GM12878 (cell line): ENCODE results near the gene MORN4. TPM values are rescaled to one million over a fixed set of nuclear protein-coding genes. Genes with fewer than 3 reads are reported as not detected.

Experiments
- ATAC-seq: fragments of 200-7000 bp; cut with Tn5 transposase; 3 replicates; pipeline ENCODE4 v1.9.1; 2020; ENCODE audit warnings: mild to moderate bottlenecking, moderate library complexity
- BruUV-seq: library from RNA; stranded (reverse); fragments of 400-500 nt; replicated peaks from 2 replicates; lab custom pipeline; 2021; lab: Mats Ljungman, UMichigan
- CTCF ChIA-PET: fragments of 300-600 bp; sonication (Branson Sonifier 250); formaldehyde crosslinking; extraction: SDS; loops from one replicate; lab custom pipeline; 2021; ENCODE audit warnings: inconsistent platforms; lab: Yijun Ruan, JAX
- POLR2A ChIA-PET: fragments of 350-600 bp; formaldehyde crosslinking; extraction: SDS; loops from one replicate; lab custom pipeline; 2021; ENCODE audit warnings: inconsistent platforms; lab: Charles Lee
- RAD21 ChIA-PET: fragments of 300-600 bp; sonication (Branson Sonifier 250); formaldehyde crosslinking; loops from one replicate; lab custom pipeline; 2023; ENCODE audit warnings: antibody characterized with exemption; ENCODE audit not compliant: unreplicated experiment; lab: Charles Lee
- SMC1A ChIA-PET: fragments of 300-600 bp; sonication (Branson Sonifier 250); formaldehyde crosslinking; loops from one replicate; lab custom pipeline; 2023; ENCODE audit not compliant: unreplicated experiment, uncharacterized antibody; lab: Charles Lee
- DNase-seq: peaks from one replicate; pipeline ENCODE4 v3.0.0-alpha.2; 2011; ENCODE audit warnings: low read depth, low spot score
- FAIRE-seq: peaks from 3 replicates; lab custom pipeline; 2011; peaks lifted over from hg19 to GRCh38; lab: Jason Lieb, UNC
- H2AFZ ChIP-seq: 2 replicates; pipeline ENCODE4 v1.6.0; 2011; ENCODE audit warnings: low read depth, low read length, control low read depth; ENCODE audit not compliant: control insufficient read depth
- H3K27ac ChIP-seq: 2 replicates; pipeline ENCODE4 v1.5.1; 2011; ENCODE audit warnings: control low read depth; ENCODE audit not compliant: control insufficient read depth, insufficient read depth
- H3K27me3 ChIP-seq, 2 experiments: replicated peaks in 1 of 2; 2 replicates each; pipeline versions ENCODE4 v1.6.0 to v1.6.1; 2011; ENCODE audit warnings: low read length in 1 of 2; ENCODE audit not compliant: control insufficient read depth in 2 of 2, insufficient read depth in 2 of 2
- H3K36me3 ChIP-seq, 2 experiments: 2 replicates each; pipeline ENCODE4 v1.5.1; 2011; ENCODE audit warnings: low read length in 1 of 2; ENCODE audit not compliant: control insufficient read depth in 2 of 2, insufficient read depth in 2 of 2
- H3K4me1 ChIP-seq: 2 replicates; pipeline ENCODE4 v1.6.1; 2011; ENCODE audit warnings: mild to moderate bottlenecking, low read length, moderate library complexity, mixed read lengths; ENCODE audit not compliant: control insufficient read depth, insufficient read depth
- H3K4me2 ChIP-seq: 2 replicates; pipeline ENCODE4 v1.6.0; 2011; ENCODE audit warnings: control low read depth; ENCODE audit not compliant: control insufficient read depth, insufficient read depth
- H3K4me3 ChIP-seq: fragments of 200-600 bp; sonication (generic); 2 replicates; pipeline ENCODE4 v1.5.1; 2016
- H3K79me2 ChIP-seq: 2 replicates; pipeline ENCODE4 v1.6.0; 2011; ENCODE audit warnings: low read length; ENCODE audit not compliant: control insufficient read depth, insufficient read depth
- H3K9ac ChIP-seq: 2 replicates; pipeline ENCODE4 v1.8.0; 2011; ENCODE audit warnings: low read length, control low read depth, mixed read lengths; ENCODE audit not compliant: control insufficient read depth, insufficient read depth
- H3K9me3 ChIP-seq: replicated peaks from 3 replicates; pipeline ENCODE4 v1.5.1; 2011; ENCODE audit warnings: mild to moderate bottlenecking, low read length; ENCODE audit not compliant: control insufficient read depth, insufficient read depth
- H4K20me1 ChIP-seq: 2 replicates; pipeline ENCODE4 v1.6.0; 2011; ENCODE audit not compliant: control insufficient read depth, insufficient read depth
- CBX3 ChIP-seq: fragments of 200-600 bp; sonication (generic); IDR thresholded peaks from 2 replicates; pipeline ENCODE4 v1.6.1; 2016; ENCODE audit warnings: low read depth, borderline replicate concordance
- ELK1 ChIP-seq: IDR thresholded peaks from 2 replicates; pipeline ENCODE4 v1.6.1; 2012; ENCODE audit warnings: low read depth, low read length, improper control_type of control experiment
- GABPA ChIP-seq: IDR thresholded peaks from 2 replicates; pipeline ENCODE4 v1.6.1; 2014; ENCODE audit warnings: antibody characterized with exemption, low read depth, mild to moderate bottlenecking, inconsistent platforms
- HDAC2 ChIP-seq: fragments of 200-600 bp; sonication (generic); IDR thresholded peaks from 2 replicates; pipeline ENCODE4 v1.6.1; 2017
- KLF5 ChIP-seq: fragments of 450-650 bp; IDR thresholded peaks from 2 replicates; pipeline ENCODE4 v1.6.1; 2014; ENCODE audit warnings: mild to moderate bottlenecking; ENCODE audit not compliant: partially characterized antibody
- POLR2AphosphoS5 ChIP-seq: IDR thresholded peaks from 2 replicates; pipeline ENCODE4 v1.6.1; 2011; ENCODE audit warnings: mild to moderate bottlenecking, low read length, inconsistent platforms
- SRF ChIP-seq, 2 experiments: IDR thresholded peaks; 2 replicates each; pipeline ENCODE4 v1.6.1; 2011; ENCODE audit warnings: low read depth in 2 of 2, low read length in 2 of 2, mild to moderate bottlenecking in 1 of 2, moderate library complexity in 1 of 2
- SUZ12 ChIP-seq: fragments of 200-600 bp; sonication (generic); IDR thresholded peaks from one replicate; pipeline ENCODE4 v1.6.1; 2018; ENCODE audit warnings: antibody characterized with exemption, mild to moderate bottlenecking; ENCODE audit not compliant: unreplicated experiment
- WGBS: methylation state at CpG from one replicate; pipeline ENCODE4 v1.1.6; 2016; ENCODE audit warnings: low lambda C conversion rate; ENCODE audit not compliant: insufficient replicate concordance, insufficient coverage; ENCODE audit errors: missing lambda C conversion rate; 5-methylcytosine and 5-hydroxymethylcytosine counted together
- in situ Hi-C: fragments of 300-500 bp; cut with MboI; formaldehyde crosslinking; loops from 9 replicates; pipeline ENCODE4 v1.14.3; 2018; ENCODE audit warnings: mixed read lengths
- intact Hi-C: fragments of 100-400 bp; cut with micrococcal nuclease; formaldehyde crosslinking; loops from one replicate; pipeline ENCODE4 v1.14.2; 2022; ENCODE audit not compliant: unreplicated experiment
- polyA plus RNA-seq, 11 experiments: library from polyadenylated mRNA; depleted of rRNA in 4 of 11; unstranded in 6 of 11; stranded (reverse) in 5 of 11; fragments of >200 nt; fragmentation: Nextera tagmentation in 4 of 11; fragmentation: Illumina TruSeq in 1 of 11; extraction: Ambion mirVana in 4 of 11; extraction: Trizol in 1 of 11; gene quantifications; 1 replicate in 1 of 11; 2 replicates in 10 of 11; pipeline versions ENCODE4 v1.2.1 to v1.2.3, GENCODE V29; 2011 to 2016; ENCODE audit warnings: inconsistent platforms in 2 of 11, missing spikeins in 2 of 11, low read depth in 1 of 11
- total RNA-seq, 4 experiments: library from RNA; depleted of rRNA in 3 of 4; stranded (reverse); fragments of >200 nt in 3 of 4; fragmentation: Illumina TruSeq in 1 of 4; extraction: Trizol in 1 of 4; gene quantifications; 2 replicates each; pipeline versions ENCODE4 v1.2.1 to v1.2.3, GENCODE V29; 2013 to 2021
- TF ChIP-seq, protein P1 (sequence below): IDR thresholded peaks from 2 replicates; pipeline ENCODE4 v1.6.1; 2012; ENCODE audit warnings: improper control_type of control experiment, low read depth, low read length; ENCODE audit not compliant: insufficient replicate concordance
- TF ChIP-seq, protein P2 (sequence below): fragments of 450-650 bp; IDR thresholded peaks from 2 replicates; pipeline ENCODE4 v1.6.1; 2017; ENCODE audit warnings: mild to moderate bottlenecking

The MORN4 gene
- total and polyA plus RNA-seq, 10 of the 15 experiments (the other 5 are each of a cell fraction or from before 2014, with no cell fraction given), result 1.3 to 5.5 (median 2.6) TPM

DNA sequence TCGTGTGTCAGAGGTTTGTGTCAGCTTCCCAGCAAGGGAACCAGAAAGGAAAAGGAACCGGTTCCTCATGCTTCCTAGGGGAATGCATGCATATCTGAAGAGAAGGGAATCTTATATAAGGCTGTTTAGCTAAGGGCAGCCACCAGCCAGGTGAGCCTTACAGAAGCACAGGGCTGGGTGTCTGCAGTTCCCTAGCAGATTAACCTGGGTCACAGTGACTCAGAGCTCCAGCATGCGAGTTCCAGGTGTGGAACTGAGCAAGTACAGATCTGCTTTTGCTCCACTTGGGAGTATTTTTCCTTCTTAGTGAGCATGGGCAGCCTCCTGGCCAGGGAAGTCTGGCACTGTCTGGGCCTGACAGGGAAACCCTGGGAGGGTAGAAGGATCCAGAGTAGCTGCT lies 61.7 kb downstream of the MORN4 start:
- in situ Hi-C loops, result no loop called here
- Histone ChIP-seq H3K36me3 (no peaks in the 10 kb centered on the region), H3K27ac (no peak overlapping the region), H3K27me3 (no peaks in the 10 kb centered on the region), H3K9me3 (no peaks in the 10 kb centered on the region)
- CTCF ChIA-PET, result interaction anchor here (0.6 to 3.9 kb wide), 30 partner anchors 10 to 371 kb away, joined by 3 to 29 read pairs (median 4); partner anchors contain the start of genes AVPI1 and HOGA1
- no peak for TF ChIP-seq SUZ12
- TF ChIP-seq, protein P1, sequence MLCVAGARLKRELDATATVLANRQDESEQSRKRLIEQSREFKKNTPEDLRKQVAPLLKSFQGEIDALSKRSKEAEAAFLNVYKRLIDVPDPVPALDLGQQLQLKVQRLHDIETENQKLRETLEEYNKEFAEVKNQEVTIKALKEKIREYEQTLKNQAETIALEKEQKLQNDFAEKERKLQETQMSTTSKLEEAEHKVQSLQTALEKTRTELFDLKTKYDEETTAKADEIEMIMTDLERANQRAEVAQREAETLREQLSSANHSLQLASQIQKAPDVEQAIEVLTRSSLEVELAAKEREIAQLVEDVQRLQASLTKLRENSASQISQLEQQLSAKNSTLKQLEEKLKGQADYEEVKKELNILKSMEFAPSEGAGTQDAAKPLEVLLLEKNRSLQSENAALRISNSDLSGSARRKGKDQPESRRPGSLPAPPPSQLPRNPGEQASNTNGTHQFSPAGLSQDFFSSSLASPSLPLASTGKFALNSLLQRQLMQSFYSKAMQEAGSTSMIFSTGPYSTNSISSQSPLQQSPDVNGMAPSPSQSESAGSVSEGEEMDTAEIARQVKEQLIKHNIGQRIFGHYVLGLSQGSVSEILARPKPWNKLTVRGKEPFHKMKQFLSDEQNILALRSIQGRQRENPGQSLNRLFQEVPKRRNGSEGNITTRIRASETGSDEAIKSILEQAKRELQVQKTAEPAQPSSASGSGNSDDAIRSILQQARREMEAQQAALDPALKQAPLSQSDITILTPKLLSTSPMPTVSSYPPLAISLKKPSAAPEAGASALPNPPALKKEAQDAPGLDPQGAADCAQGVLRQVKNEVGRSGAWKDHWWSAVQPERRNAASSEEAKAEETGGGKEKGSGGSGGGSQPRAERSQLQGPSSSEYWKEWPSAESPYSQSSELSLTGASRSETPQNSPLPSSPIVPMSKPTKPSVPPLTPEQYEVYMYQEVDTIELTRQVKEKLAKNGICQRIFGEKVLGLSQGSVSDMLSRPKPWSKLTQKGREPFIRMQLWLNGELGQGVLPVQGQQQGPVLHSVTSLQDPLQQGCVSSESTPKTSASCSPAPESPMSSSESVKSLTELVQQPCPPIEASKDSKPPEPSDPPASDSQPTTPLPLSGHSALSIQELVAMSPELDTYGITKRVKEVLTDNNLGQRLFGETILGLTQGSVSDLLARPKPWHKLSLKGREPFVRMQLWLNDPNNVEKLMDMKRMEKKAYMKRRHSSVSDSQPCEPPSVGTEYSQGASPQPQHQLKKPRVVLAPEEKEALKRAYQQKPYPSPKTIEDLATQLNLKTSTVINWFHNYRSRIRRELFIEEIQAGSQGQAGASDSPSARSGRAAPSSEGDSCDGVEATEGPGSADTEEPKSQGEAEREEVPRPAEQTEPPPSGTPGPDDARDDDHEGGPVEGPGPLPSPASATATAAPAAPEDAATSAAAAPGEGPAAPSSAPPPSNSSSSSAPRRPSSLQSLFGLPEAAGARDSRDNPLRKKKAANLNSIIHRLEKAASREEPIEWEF, result no peak
- TF ChIP-seq SRF (IDR thresholded peaks at IDR 0.05; ENCODE audit: low read depth in 2 of 2, low read length in 2 of 2), result no peak
- TF ChIP-seq GABPA, result no peak
- TF ChIP-seq, protein P2, sequence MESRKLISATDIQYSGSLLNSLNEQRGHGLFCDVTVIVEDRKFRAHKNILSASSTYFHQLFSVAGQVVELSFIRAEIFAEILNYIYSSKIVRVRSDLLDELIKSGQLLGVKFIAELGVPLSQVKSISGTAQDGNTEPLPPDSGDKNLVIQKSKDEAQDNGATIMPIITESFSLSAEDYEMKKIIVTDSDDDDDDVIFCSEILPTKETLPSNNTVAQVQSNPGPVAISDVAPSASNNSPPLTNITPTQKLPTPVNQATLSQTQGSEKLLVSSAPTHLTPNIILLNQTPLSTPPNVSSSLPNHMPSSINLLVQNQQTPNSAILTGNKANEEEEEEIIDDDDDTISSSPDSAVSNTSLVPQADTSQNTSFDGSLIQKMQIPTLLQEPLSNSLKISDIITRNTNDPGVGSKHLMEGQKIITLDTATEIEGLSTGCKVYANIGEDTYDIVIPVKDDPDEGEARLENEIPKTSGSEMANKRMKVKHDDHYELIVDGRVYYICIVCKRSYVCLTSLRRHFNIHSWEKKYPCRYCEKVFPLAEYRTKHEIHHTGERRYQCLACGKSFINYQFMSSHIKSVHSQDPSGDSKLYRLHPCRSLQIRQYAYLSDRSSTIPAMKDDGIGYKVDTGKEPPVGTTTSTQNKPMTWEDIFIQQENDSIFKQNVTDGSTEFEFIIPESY, result no peak
- TF ChIP-seq POLR2AphosphoS5, result no peak
- no peak for TF ChIP-seq CBX3
- TF ChIP-seq HDAC2, result no peak
- TF ChIP-seq ELK1, result no peak
- TF ChIP-seq KLF5, result no peak
- TF ChIP-seq, all 136 proteins: peak for 0
- Histone ChIP-seq H3K4me2 (no peak overlapping the region), H3K79me2 (no peaks in the 10 kb centered on the region), H3K9ac (no peak overlapping the region), H3K4me3 (no peak overlapping the region), H4K20me1 (no peaks in the 10 kb centered on the region), H2AFZ (no peak overlapping the region), H3K4me1 (no peaks in the 10 kb centered on the region)
- ATAC-seq (no peak), DNase-seq (no peak), FAIRE-seq (no peak)
- WGBS, result 68% methylated on average over 3 of the region's 3 CpGs
- ChIA-PET RAD21 (interaction anchor here (0.8 to 2.3 kb wide), 12 partner anchors 15 to 130 kb away, joined by 3 to 8 read pairs (median 3); partner anchors contain the start of gene AVPI1), POLR2A (no interaction called here), SMC1A (interaction anchor here (1.1 to 1.9 kb wide), 7 partner anchors 10 to 161 kb away, joined by 3 to 9 read pairs (median 4); partner anchors contain the start of gene HOGA1)
- intact Hi-C loops, result loop anchor here (1.0 to 2.0 kb wide), 2 partner anchors 41 to 159 kb away; no protein-coding TSS in a partner anchor
- BruUV-seq, result no TSS peak
